Endothelial cell of umbilical vein (primary cell): ENCODE measurements around the gene FAM217A. TPM values are rescaled to one million over a fixed set of nuclear protein-coding genes. Genes with fewer than 3 reads are reported as not detected.

ENCODE experiments used
- BruUV-seq: library from RNA; stranded (reverse); fragments of 400-500 nt; replicated peaks from 2 replicates; lab custom pipeline; 2021; lab: Mats Ljungman, UMichigan
- CTCF ChIA-PET: fragments of 300-600, 350-600 bp; sonication (Branson Sonifier 250); formaldehyde crosslinking; loops from one replicate; lab custom pipeline; 2021; ENCODE audit warnings: antibody characterized with exemption, inconsistent platforms; lab: Charles Lee
- POLR2A ChIA-PET: fragments of 300-600, 350-600 bp; sonication (Branson Sonifier 250); formaldehyde crosslinking; loops from one replicate; lab custom pipeline; 2021; ENCODE audit warnings: antibody characterized with exemption, inconsistent platforms; lab: Charles Lee
- DNase-seq: peaks from one replicate; pipeline ENCODE4 v3.0.0-alpha.2; 2011; ENCODE audit warnings: low read depth, low spot score
- FAIRE-seq: peaks from 2 replicates; lab custom pipeline; 2011; peaks lifted over from hg19 to GRCh38; lab: Jason Lieb, UNC
- H2AFZ ChIP-seq: 2 replicates; pipeline ENCODE4 v1.6.0; 2012; ENCODE audit warnings: low read depth, low read length, control low read depth, inconsistent platforms
- H3K27ac ChIP-seq: 2 replicates; pipeline ENCODE4 v1.5.1; 2011; ENCODE audit warnings: low read depth, mild to moderate bottlenecking, control low read depth, low read length, moderate library complexity; ENCODE audit not compliant: insufficient read depth
- H3K27me3 ChIP-seq, 2 experiments: 2 replicates each; pipeline versions ENCODE4 v1.6.0 to v1.6.1; 2011; ENCODE audit warnings: low read length in 2 of 2, mixed read lengths in 1 of 2; ENCODE audit not compliant: control insufficient read depth in 2 of 2, insufficient read depth in 2 of 2
- H3K36me3 ChIP-seq, 2 experiments: 2 replicates in 1 of 2; 3 replicates in 1 of 2; pipeline ENCODE4 v1.5.1; 2011; ENCODE audit warnings: low read length in 2 of 2, mild to moderate bottlenecking in 1 of 2, moderate library complexity in 1 of 2; ENCODE audit not compliant: control insufficient read depth in 2 of 2, insufficient read depth in 2 of 2; ENCODE audit errors: extremely low read depth in 1 of 2
- H3K4me1 ChIP-seq: 3 replicates; pipeline ENCODE4 v1.5.1; 2011; ENCODE audit warnings: mild to moderate bottlenecking, low read length; ENCODE audit not compliant: control insufficient read depth, insufficient read depth; ENCODE audit errors: extremely low read depth
- H3K4me2 ChIP-seq: 2 replicates; pipeline ENCODE4 v1.6.1; 2011; ENCODE audit warnings: low read length, control low read depth, mixed read lengths; ENCODE audit not compliant: insufficient read depth
- H3K4me3 ChIP-seq, 3 experiments: fragments of 200-600 bp in 1 of 3; sonication (generic), shearing (Covaris generic) in 1 of 3; replicated peaks in 1 of 3; 2 replicates each; pipeline ENCODE4 v1.5.1; 2011 to 2016; ENCODE audit warnings: control low read depth in 3 of 3, low read length in 3 of 3, mild to moderate bottlenecking in 2 of 3, inconsistent platforms in 1 of 3, low read depth in 1 of 3, moderate library complexity in 1 of 3; ENCODE audit not compliant: insufficient read depth in 1 of 3
- H3K79me2 ChIP-seq: 2 replicates; pipeline ENCODE4 v1.6.0; 2012; ENCODE audit warnings: low read length, inconsistent platforms; ENCODE audit not compliant: control insufficient read depth, insufficient read depth
- H3K9ac ChIP-seq: replicated peaks from 2 replicates; pipeline ENCODE3; 2011; ENCODE audit warnings: low read length, control low read depth; ENCODE audit not compliant: insufficient read depth; ENCODE audit errors: extremely low read depth
- H3K9me1 ChIP-seq: replicated peaks from 3 replicates; pipeline ENCODE4 v1.6.0; 2011; ENCODE audit warnings: mild to moderate bottlenecking, low read length; ENCODE audit not compliant: control insufficient read depth, insufficient read depth; ENCODE audit errors: extremely low read depth
- H3K9me3 ChIP-seq: replicated peaks from 2 replicates; pipeline ENCODE4 v1.5.1; 2012; ENCODE audit warnings: low read length, inconsistent platforms; ENCODE audit not compliant: control insufficient read depth, insufficient read depth
- H4K20me1 ChIP-seq: replicated peaks from 2 replicates; pipeline ENCODE3; 2011; ENCODE audit warnings: mild to moderate bottlenecking, low read length; ENCODE audit not compliant: control insufficient read depth, insufficient read depth; ENCODE audit errors: extremely low read depth
- EZH2 ChIP-seq: IDR thresholded peaks from 2 replicates; pipeline ENCODE4 v1.6.1; 2012; ENCODE audit warnings: borderline replicate concordance, low read depth, mild to moderate bottlenecking, moderate library complexity, low read length, inconsistent platforms; ENCODE audit not compliant: severe bottlenecking
- FOS ChIP-seq: IDR thresholded peaks from 2 replicates; pipeline ENCODE4 v1.6.1; 2011; ENCODE audit warnings: mild to moderate bottlenecking, low read length, moderate library complexity, borderline replicate concordance; ENCODE audit not compliant: insufficient read depth
- GATA2 ChIP-seq: IDR thresholded peaks from 2 replicates; pipeline ENCODE4 v1.7.0; 2011; ENCODE audit warnings: low read depth, mild to moderate bottlenecking, moderate library complexity, mixed read lengths, low read length; ENCODE audit not compliant: insufficient read length, insufficient read depth
- JUN ChIP-seq: IDR thresholded peaks from 2 replicates; pipeline ENCODE4 v1.6.1; 2011; ENCODE audit warnings: borderline replicate concordance, low read depth; ENCODE audit not compliant: insufficient read length, insufficient read depth
- MYC ChIP-seq: IDR thresholded peaks from one replicate; pipeline ENCODE4 v1.6.1; 2011; ENCODE audit warnings: mild to moderate bottlenecking, low read depth, low read length
- POLR2A ChIP-seq: IDR thresholded peaks from 2 replicates; pipeline ENCODE4 v1.6.1; 2012; ENCODE audit warnings: low read depth, mild to moderate bottlenecking, control low read depth, low read length
- POLR2AphosphoS5 ChIP-seq: IDR thresholded peaks from 2 replicates; pipeline ENCODE4 v1.6.1; 2012; ENCODE audit warnings: low read depth, mild to moderate bottlenecking, control low read depth, low read length, moderate library complexity; ENCODE audit not compliant: insufficient read depth
- dilution Hi-C: fragments of 300-500 bp; cut with MboI; formaldehyde crosslinking; loops from one replicate; pipeline ENCODE4 v1.15.0; 2019; ENCODE audit warnings: low sequenced_read_pairs; ENCODE audit not compliant: extremely low pct_ligation_motif_present
- intact Hi-C: fragments of 100-400 bp; cut with micrococcal nuclease; formaldehyde crosslinking; loops from one replicate; pipeline ENCODE4 v1.10.0; 2022
- polyA plus RNA-seq, 4 experiments: library from polyadenylated mRNA; depleted of rRNA in 3 of 4; stranded (reverse) in 3 of 4; unstranded in 1 of 4; fragments of >200 nt; gene quantifications; 2 replicates each; pipeline versions ENCODE4 v1.2.1 to v1.2.3, GENCODE V29; 2011 to 2012; ENCODE audit warnings: missing spikeins in 1 of 4
- total RNA-seq: library from RNA; stranded (reverse); gene quantifications from 2 replicates; pipeline ENCODE4 v1.2.3, GENCODE V29; 2021
- TF ChIP-seq, protein P1 (sequence below), 2 donors: IDR thresholded peaks; 1 replicate in 1 of 2; 2 replicates in 1 of 2; pipeline ENCODE4 v1.5.1; 2011; ENCODE audit warnings: low read length in 2 of 2, mild to moderate bottlenecking in 2 of 2, moderate library complexity in 2 of 2, control low read depth in 1 of 2, inconsistent platforms in 1 of 2, low read depth in 1 of 2; ENCODE audit not compliant: insufficient read depth in 1 of 2; ENCODE audit errors: extremely low read depth in 1 of 2
- TF ChIP-seq, protein P2 (sequence below): IDR thresholded peaks from 2 replicates; pipeline ENCODE4 v1.6.1; 2011; ENCODE audit not compliant: insufficient read depth, insufficient read length

The FAM217A gene
- total and polyA plus RNA-seq, 2 donors (not counting 3 experiments of a cell fraction or from before 2014, with no cell fraction given) = not detected

DNA sequence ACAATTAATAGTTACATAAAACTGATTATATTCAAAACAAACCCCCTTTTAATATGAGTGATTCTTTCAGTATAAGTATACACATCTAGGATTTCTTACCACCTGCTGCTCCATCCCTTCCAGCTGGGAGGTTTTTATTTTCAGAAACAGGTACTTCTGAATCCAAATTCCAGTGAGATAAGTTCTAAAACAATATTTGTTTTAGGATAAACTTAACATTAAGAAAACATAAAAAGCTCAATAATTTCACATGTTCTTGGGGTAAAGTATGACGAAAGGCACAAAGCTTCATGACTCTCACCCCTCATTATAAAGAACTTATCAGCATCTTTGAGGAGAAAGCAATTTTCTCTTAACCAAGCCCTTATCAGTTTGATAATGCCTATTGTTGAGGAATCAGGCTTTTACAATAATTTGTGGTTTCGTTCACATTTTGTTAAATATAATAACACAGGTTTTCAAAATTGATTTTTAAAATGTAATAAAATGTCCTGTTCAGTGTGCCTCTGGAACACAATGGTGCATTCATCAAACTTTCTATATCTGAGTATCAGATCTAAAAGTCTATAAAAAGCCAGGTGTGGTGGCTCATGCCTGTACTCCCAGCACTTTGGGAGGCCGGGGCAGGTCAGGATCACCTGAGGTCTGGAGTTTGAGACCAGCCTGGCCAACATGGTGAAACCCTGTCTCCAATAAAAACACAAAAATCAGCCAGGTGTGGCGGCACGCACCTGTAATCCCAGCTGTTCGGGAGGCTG is 4.3 kb downstream of the FAM217A start:
- TF ChIP-seq GATA2 (no peak), POLR2AphosphoS5 (no peak), FOS (no peak), MYC (no peak), JUN (no peak), POLR2A (no peak), EZH2 (no peak)
- TF ChIP-seq, protein P1, sequence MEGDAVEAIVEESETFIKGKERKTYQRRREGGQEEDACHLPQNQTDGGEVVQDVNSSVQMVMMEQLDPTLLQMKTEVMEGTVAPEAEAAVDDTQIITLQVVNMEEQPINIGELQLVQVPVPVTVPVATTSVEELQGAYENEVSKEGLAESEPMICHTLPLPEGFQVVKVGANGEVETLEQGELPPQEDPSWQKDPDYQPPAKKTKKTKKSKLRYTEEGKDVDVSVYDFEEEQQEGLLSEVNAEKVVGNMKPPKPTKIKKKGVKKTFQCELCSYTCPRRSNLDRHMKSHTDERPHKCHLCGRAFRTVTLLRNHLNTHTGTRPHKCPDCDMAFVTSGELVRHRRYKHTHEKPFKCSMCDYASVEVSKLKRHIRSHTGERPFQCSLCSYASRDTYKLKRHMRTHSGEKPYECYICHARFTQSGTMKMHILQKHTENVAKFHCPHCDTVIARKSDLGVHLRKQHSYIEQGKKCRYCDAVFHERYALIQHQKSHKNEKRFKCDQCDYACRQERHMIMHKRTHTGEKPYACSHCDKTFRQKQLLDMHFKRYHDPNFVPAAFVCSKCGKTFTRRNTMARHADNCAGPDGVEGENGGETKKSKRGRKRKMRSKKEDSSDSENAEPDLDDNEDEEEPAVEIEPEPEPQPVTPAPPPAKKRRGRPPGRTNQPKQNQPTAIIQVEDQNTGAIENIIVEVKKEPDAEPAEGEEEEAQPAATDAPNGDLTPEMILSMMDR (IDR thresholded peaks at IDR 0.05; ENCODE audit: extremely low read depth in 1 of 2, insufficient read depth in 1 of 2, low read depth in 1 of 2, low read length in 2 of 2) = no peak
- TF ChIP-seq, protein P2, sequence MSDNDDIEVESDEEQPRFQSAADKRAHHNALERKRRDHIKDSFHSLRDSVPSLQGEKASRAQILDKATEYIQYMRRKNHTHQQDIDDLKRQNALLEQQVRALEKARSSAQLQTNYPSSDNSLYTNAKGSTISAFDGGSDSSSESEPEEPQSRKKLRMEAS = no peak
- Histone ChIP-seq H3K27me3 (no peaks in the 10 kb centered on the region), H3K27ac (no peak overlapping the region), H3K79me2 (no peaks in the 10 kb centered on the region), H3K4me1 (peaks cover 4% of the 10 kb centered on the region), H3K36me3 (no peaks in the 10 kb centered on the region), H3K4me2 (no peak overlapping the region), H3K9ac (no peak overlapping the region), H4K20me1 (no peaks in the 10 kb centered on the region), H2AFZ (no peak overlapping the region), H3K9me3 (no peaks in the 10 kb centered on the region), H3K9me1 (no peaks in the 10 kb centered on the region), H3K4me3 (no peak overlapping the region)
- dilution Hi-C loops (no loop called here), intact Hi-C loops (no loop called here)
- ChIA-PET CTCF (interaction anchor here (0.8 kb wide), 1 partner anchor 12 kb away, joined by 3 read pairs; no protein-coding TSS in a partner anchor), POLR2A (no interaction called here)
- BruUV-seq = no TSS peak
- FAIRE-seq = no peak
- DNase-seq = no peak
